ENCODE measurements around the gene TP53AIP1. TPM values are rescaled to one million over a fixed set of nuclear protein-coding genes. Genes with fewer than 3 reads are reported as not detected.

The TP53AIP1 gene
- total RNA-seq, 2 experiments from 2014 or later: not detected

GRCh38 chr11:128962896-128963295, 20.2 kb upstream of the TP53AIP1 start:
- no peak overlapping the region for H3K4me3 Mint-ChIP-seq
- no peak overlapping the region for H3K27ac Mint-ChIP-seq
- no peak for ATAC-seq
- ChIA-PET CTCF (interaction anchor here (1.6 to 3.6 kb wide), 2 partner anchors 11 to 79 kb away, joined by 4 to 17 read pairs; no protein-coding TSS in a partner anchor), POLR2A (interaction anchor here (1.0 kb wide), 1 partner anchor 73 kb away, joined by 3 read pairs; no protein-coding TSS in a partner anchor)
- peaks cover 2% of the 10 kb centered on the region for H3K36me3 Mint-ChIP-seq (ENCODE audit: low read depth)
- peaks cover 2% of the 10 kb centered on the region for H3K9me3 Mint-ChIP-seq (ENCODE audit: low read depth)
- intact Hi-C loops (cut with DNase I, micrococcal nuclease): loop anchor here (2.0 to 10.0 kb wide), 2 partner anchors 308 to 318 kb away; no protein-coding TSS in a partner anchor
- no peaks in the 10 kb centered on the region for H3K27me3 Mint-ChIP-seq
- DNase-seq: no peak
- H3K4me1 Mint-ChIP-seq: peaks cover 27% of the 10 kb centered on the region

GRCh38 chr11:128961645-128962044, 19.0 kb upstream of the TP53AIP1 start:
- peaks cover 2% of the 10 kb centered on the region for H3K36me3 Mint-ChIP-seq (ENCODE audit: low read depth)
- no peak overlapping the region for H3K27ac Mint-ChIP-seq
- ATAC-seq (no peak), DNase-seq (no peak)
- H3K4me3 Mint-ChIP-seq: no peak overlapping the region
- intact Hi-C loops (cut with DNase I, micrococcal nuclease): loop anchor here (2.0 to 10.0 kb wide), 2 partner anchors 307 to 319 kb away; no protein-coding TSS in a partner anchor
- peaks cover 2% of the 10 kb centered on the region for H3K9me3 Mint-ChIP-seq (ENCODE audit: low read depth)
- ChIA-PET CTCF (interaction anchor here (0.7 to 3.6 kb wide), 3 partner anchors 10 to 966 kb away, joined by 4 to 17 read pairs (median 4); no protein-coding TSS in a partner anchor), POLR2A (no interaction called here)
- peaks cover 27% of the 10 kb centered on the region for H3K4me1 Mint-ChIP-seq
- no peaks in the 10 kb centered on the region for H3K27me3 Mint-ChIP-seq

DNA sequence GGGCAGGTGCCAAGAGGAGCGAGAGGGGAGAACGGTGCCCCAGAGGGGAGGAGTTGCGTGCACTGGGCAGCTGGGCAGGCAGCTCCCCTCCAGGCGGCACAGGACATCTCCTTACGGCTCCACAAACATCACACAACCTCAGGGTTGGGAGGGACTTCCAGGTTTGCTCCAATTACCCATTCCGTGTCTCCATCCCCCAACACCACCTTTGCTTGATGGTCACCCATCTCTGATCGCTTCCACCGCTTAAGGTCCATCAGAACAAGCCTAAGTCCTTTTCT, 14.5 kb upstream of the TP53AIP1 start:
- H3K27me3 Mint-ChIP-seq: peaks cover 2% of the 10 kb centered on the region
- no peaks in the 10 kb centered on the region for H3K9me3 Mint-ChIP-seq (ENCODE audit: low read depth)
- ChIA-PET CTCF (interaction anchor here (0.6 to 7.8 kb wide), 21 partner anchors 11 to 925 kb away, joined by 3 to 162 read pairs (median 4); partner anchors contain the start of gene KCNJ5), POLR2A (no interaction called here)
- peaks cover 2% of the 10 kb centered on the region for H3K4me1 Mint-ChIP-seq
- DNase-seq (no peak), ATAC-seq (no peak)
- no peak overlapping the region for H3K4me3 Mint-ChIP-seq
- H3K27ac Mint-ChIP-seq: no peak overlapping the region
- intact Hi-C loops (cut with DNase I, micrococcal nuclease): no loop called here
- H3K36me3 Mint-ChIP-seq (ENCODE audit: low read depth): no peaks in the 10 kb centered on the region

DNA sequence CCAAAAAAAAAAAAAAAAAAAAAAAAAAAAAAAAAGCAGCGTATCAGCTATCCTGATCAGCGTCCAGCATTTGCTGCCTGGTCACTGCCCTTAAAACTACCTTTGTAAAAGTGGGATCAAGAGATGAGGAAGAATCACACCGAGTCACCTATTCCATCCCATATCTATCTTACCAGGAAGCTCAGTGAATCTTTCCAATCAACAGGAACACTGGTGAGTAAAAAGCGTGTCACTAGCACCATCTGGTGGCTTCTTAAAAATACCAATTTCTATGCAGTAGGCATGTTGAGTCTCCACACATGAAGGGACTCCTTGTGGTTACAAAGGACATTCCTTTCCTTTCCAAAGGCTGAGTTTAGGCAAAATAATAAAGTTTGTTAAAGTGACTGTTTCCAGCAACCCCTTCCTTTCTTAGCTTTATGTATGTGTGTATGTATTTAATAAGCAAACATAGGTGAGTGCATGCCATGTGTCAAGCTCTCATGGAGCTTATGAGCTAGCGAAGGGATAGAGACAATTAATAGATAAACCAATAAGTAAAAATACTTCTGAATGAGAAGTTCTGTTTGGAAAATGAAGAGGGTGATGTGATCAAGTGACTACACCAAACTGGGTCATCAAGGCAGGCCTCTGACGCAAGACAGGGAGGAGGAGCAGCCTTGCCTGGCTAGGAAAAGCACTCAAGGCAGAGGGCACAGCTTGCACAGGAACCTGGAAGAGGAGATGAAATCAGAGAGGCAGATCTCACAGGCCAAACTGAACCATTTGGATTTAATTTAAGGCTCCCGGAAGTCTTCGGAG, 13.9 kb upstream of the TP53AIP1 start:
- Mint-ChIP-seq H3K27me3 (peaks cover 2% of the 10 kb centered on the region), H3K36me3 (ENCODE audit: low read depth) (no peaks in the 10 kb centered on the region), H3K4me3 (no peak overlapping the region), H3K4me1 (peaks cover 2% of the 10 kb centered on the region), H3K27ac (no peak overlapping the region), H3K9me3 (ENCODE audit: low read depth) (no peaks in the 10 kb centered on the region)
- intact Hi-C loops (cut with DNase I, micrococcal nuclease): loop anchor here (1.0 kb wide), 2 partner anchors 72 to 799 kb away; no protein-coding TSS in a partner anchor
- POLR2A ChIA-PET: no interaction called here
- CTCF ChIA-PET: interaction anchor here (0.7 to 7.8 kb wide), 28 partner anchors 9 to 924 kb away, joined by 3 to 162 read pairs (median 4); partner anchors contain the start of genes BARX2 and KCNJ5
- ATAC-seq (peak; percentile 57), DNase-seq (peak; percentile 20)

GRCh38 chr11:128955636-128956035, 13.0 kb upstream of the TP53AIP1 start:
- Mint-ChIP-seq H3K27ac (no peak overlapping the region), H3K4me3 (no peak overlapping the region), H3K36me3 (ENCODE audit: low read depth) (no peaks in the 10 kb centered on the region), H3K27me3 (peaks cover 2% of the 10 kb centered on the region), H3K4me1 (peaks cover 2% of the 10 kb centered on the region), H3K9me3 (ENCODE audit: low read depth) (no peaks in the 10 kb centered on the region)
- ChIA-PET CTCF (interaction anchor here (0.7 to 7.8 kb wide), 20 partner anchors 8 to 923 kb away, joined by 3 to 162 read pairs (median 5); no protein-coding TSS in a partner anchor), POLR2A (no interaction called here)
- no peak for DNase-seq
- no peak for ATAC-seq
- intact Hi-C loops (cut with DNase I, micrococcal nuclease): loop anchor here (1.0 kb wide), 2 partner anchors 71 to 798 kb away; no protein-coding TSS in a partner anchor

DNA sequence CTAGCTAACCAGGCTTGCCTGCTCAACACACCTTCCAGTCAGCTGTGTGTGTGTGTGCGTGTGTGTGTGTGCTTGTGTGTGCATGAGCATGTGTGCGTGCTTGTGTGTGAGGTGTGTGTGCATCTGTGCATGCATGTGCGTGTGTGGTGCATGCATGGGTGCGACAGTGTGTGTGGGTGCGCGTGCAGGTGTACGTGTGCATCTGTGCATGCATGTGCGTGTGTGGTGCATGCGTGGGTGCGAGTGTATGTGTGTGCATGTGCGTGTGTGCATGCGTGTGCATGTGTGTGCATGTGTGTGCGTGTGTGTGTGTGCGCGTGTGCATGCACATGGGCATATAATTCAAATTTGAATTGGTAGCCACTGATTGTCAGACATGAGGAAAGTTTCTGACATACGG, 10.5 kb upstream of the TP53AIP1 start:
- Mint-ChIP-seq H3K27me3 (peaks cover 4% of the 10 kb centered on the region), H3K4me3 (no peak overlapping the region), H3K9me3 (ENCODE audit: low read depth) (no peaks in the 10 kb centered on the region), H3K4me1 (peaks cover 2% of the 10 kb centered on the region), H3K36me3 (ENCODE audit: low read depth) (no peaks in the 10 kb centered on the region), H3K27ac (no peak overlapping the region)
- ChIA-PET POLR2A (no interaction called here), CTCF (interaction anchor here (7.8 kb wide), 1 partner anchor 67 kb away, joined by 162 read pairs; no protein-coding TSS in a partner anchor)
- ATAC-seq: no peak
- intact Hi-C loops (cut with DNase I, micrococcal nuclease): no loop called here
- no peak for DNase-seq

GRCh38 chr11:128949791-128950454, 7.3 kb upstream of the TP53AIP1 start:
- POLR2A ChIA-PET: no interaction called here
- ATAC-seq: no peak
- no peak for DNase-seq
- no peaks in the 10 kb centered on the region for H3K4me1 Mint-ChIP-seq
- H3K27me3 Mint-ChIP-seq: peaks cover 4% of the 10 kb centered on the region
- H3K4me3 Mint-ChIP-seq: no peak overlapping the region
- no peak overlapping the region for H3K27ac Mint-ChIP-seq
- no peaks in the 10 kb centered on the region for H3K36me3 Mint-ChIP-seq (ENCODE audit: low read depth)
- intact Hi-C loops (cut with DNase I, micrococcal nuclease): no loop called here
- no peaks in the 10 kb centered on the region for H3K9me3 Mint-ChIP-seq (ENCODE audit: low read depth)
- CTCF ChIA-PET: interaction anchor here (1.2 to 3.5 kb wide), 3 partner anchors 10 to 65 kb away, joined by 3 to 36 read pairs (median 8); no protein-coding TSS in a partner anchor

- H3K27me3 Mint-ChIP-seq: peaks cover 5% of the 10 kb centered on the region
- DNase-seq: no peak
- intact Hi-C loops (cut with DNase I, micrococcal nuclease): no loop called here
- POLR2A ChIA-PET: no interaction called here
- CTCF ChIA-PET: interaction anchor here (0.7 to 3.5 kb wide), 4 partner anchors 11 to 64 kb away, joined by 3 to 36 read pairs (median 6); no protein-coding TSS in a partner anchor
- no peak overlapping the region for H3K4me3 Mint-ChIP-seq
- no peaks in the 10 kb centered on the region for H3K4me1 Mint-ChIP-seq
- no peaks in the 10 kb centered on the region for H3K9me3 Mint-ChIP-seq (ENCODE audit: low read depth)
- no peaks in the 10 kb centered on the region for H3K36me3 Mint-ChIP-seq (ENCODE audit: low read depth)
- no peak for ATAC-seq
- no peak overlapping the region for H3K27ac Mint-ChIP-seq
Observed at GRCh38 chr11:128948583-128948982, 5.9 kb upstream of the TP53AIP1 start.

DNA sequence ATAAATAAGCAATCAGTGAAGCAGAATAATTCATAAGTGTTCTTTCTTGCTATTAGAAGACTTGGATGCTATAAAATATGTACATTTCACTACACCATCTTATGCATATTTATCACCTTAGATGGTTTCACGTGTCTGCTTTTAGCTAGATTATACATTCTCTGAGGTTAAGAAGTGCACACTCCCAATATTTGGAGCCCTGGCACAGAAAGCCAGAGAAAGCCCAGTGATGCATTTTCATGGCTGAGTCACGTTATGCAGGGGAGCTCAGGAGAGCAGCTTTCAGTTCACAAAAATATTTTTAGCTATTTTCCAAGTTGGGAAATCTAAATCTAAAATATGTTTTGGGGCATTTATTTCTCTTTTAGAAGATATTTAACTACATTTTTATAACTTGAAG, 5.1 kb upstream of the TP53AIP1 start:
- Mint-ChIP-seq H3K4me1 (no peaks in the 10 kb centered on the region), H3K27ac (no peak overlapping the region), H3K4me3 (no peak overlapping the region), H3K27me3 (peaks cover 5% of the 10 kb centered on the region), H3K9me3 (ENCODE audit: low read depth) (no peaks in the 10 kb centered on the region), H3K36me3 (ENCODE audit: low read depth) (no peaks in the 10 kb centered on the region)
- intact Hi-C loops (cut with DNase I, micrococcal nuclease): no loop called here
- ChIA-PET CTCF (interaction anchor here (0.7 to 3.5 kb wide), 5 partner anchors 8 to 63 kb away, joined by 3 to 36 read pairs (median 7); no protein-coding TSS in a partner anchor), POLR2A (no interaction called here)
- no peak for ATAC-seq
- no peak for DNase-seq

GRCh38 chr11:128946648-128947047, 4.0 kb upstream of the TP53AIP1 start:
- intact Hi-C loops (cut with DNase I, micrococcal nuclease): loop anchor here in 1 of 2 experiments (1.0 kb wide), 1 partner anchor 28 kb away; no protein-coding TSS in a partner anchor
- CTCF ChIA-PET: interaction anchor here (2.2 to 3.5 kb wide), 2 partner anchors 10 to 62 kb away, joined by 11 to 36 read pairs; no protein-coding TSS in a partner anchor
- peaks cover 5% of the 10 kb centered on the region for H3K27me3 Mint-ChIP-seq
- DNase-seq (no peak), ATAC-seq (no peak)
- no peak overlapping the region for H3K27ac Mint-ChIP-seq
- no peaks in the 10 kb centered on the region for H3K9me3 Mint-ChIP-seq (ENCODE audit: low read depth)
- POLR2A ChIA-PET: no interaction called here
- H3K4me1 Mint-ChIP-seq: no peaks in the 10 kb centered on the region
- no peak overlapping the region for H3K4me3 Mint-ChIP-seq
- no peaks in the 10 kb centered on the region for H3K36me3 Mint-ChIP-seq (ENCODE audit: low read depth)

DNA sequence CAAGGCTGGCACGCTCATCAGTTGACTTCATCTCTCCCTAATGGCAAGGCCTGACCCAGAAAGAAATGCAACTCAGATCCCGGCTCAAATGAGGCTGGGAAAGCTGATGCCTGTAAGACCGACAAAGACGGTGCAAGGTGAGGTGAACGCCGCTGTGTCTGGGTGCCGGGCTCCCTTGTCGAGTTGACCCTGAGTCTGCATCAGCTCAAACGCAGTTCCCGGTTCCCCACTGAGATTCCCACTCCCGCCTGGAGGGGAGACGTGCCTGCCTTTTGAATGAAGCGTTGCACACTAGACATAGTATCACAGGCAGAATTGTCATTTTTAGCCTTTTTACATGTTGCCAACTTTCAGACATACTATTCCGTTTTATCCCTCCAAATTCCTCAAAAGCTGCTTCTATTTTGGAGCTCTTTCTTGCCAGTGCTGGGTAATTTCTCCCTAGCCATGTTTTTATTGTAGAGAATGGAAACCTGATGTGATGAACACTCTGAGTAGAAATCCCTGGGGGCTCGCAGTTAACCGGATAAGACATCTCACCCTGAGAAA, 831 bp upstream of the TP53AIP1 start:
- no peak for DNase-seq
- CTCF ChIA-PET: interaction anchor here (1.0 to 1.2 kb wide), 2 partner anchors 12 to 55 kb away, joined by 3 read pairs; no protein-coding TSS in a partner anchor
- Mint-ChIP-seq H3K27me3 (peaks cover 2% of the 10 kb centered on the region), H3K27ac (no peak overlapping the region), H3K4me1 (no peaks in the 10 kb centered on the region), H3K4me3 (no peak overlapping the region), H3K9me3 (ENCODE audit: low read depth) (no peaks in the 10 kb centered on the region), H3K36me3 (ENCODE audit: low read depth) (no peaks in the 10 kb centered on the region)
- ATAC-seq: no peak
- POLR2A ChIA-PET: no interaction called here
- intact Hi-C loops (cut with DNase I, micrococcal nuclease): no loop called here

Measured in activated CD4-positive, alpha-beta T cell treated with anti-CD3 and anti-CD28 coated beads for 36 hours (primary cell).